Measurements from ENCODE around the gene PRAMEF2. TPM values are rescaled to one million over a fixed set of nuclear protein-coding genes. Genes with fewer than 3 reads are reported as not detected.
"Not testable (repeated sequence)": the region's sequence is repeated elsewhere in the genome, so short reads cannot be mapped to it uniquely, and the experiment has no call there.

PRAMEF2 gene
- total RNA-seq, 4 donors from 2014 or later = not detected

GRCh38 chr1:12851779-12852178, 5.1 kb upstream of the PRAMEF2 start:
- H3K9me3 ChIP-seq = peaks cover 0 to 12% (median 0%) of the 10 kb centered on the region in 4 donors
- H3K4me3 ChIP-seq = no peak overlapping the region
- no peaks in the 10 kb centered on the region for H3K4me1 ChIP-seq
- H3K36me3 ChIP-seq = no peaks in the 10 kb centered on the region
- no peak overlapping the region for H3K27ac ChIP-seq
- H3K27me3 ChIP-seq = no peaks in the 10 kb centered on the region
- 61 to 67% methylated on average over 4 of the region's 4 CpGs for whole genome bisulfite sequencing, 2 donors
- TF ChIP-seq CTCF (IDR thresholded peaks at IDR 0.05) = no peak
- TF ChIP-seq EP300 (IDR thresholded peaks at IDR 0.05) = no peak
- no peak for TF ChIP-seq POLR2A (IDR thresholded peaks at IDR 0.05)
- DNase-seq (ENCODE audit: low spot score in 2 of 2) = no peak

GRCh38 chr1:12863131-12863880, 6.4 kb downstream of the PRAMEF2 start:
- not testable (repeated sequence) for H3K9me3 ChIP-seq; H3K4me1 ChIP-seq; H3K4me3 ChIP-seq; H3K27ac ChIP-seq; H3K27me3 ChIP-seq; H3K36me3 ChIP-seq; DNase-seq (ENCODE audit: low spot score in 2 of 2)
- 94% methylated on average over 2 of the region's 7 CpGs; no CpG with 5 or more reads in 1 of the 2 donors for WGBS, 2 donors

- not testable (repeated sequence) for H3K27ac ChIP-seq; H3K4me3 ChIP-seq; DNase-seq (ENCODE audit: low spot score in 2 of 2); H3K36me3 ChIP-seq; H3K9me3 ChIP-seq; H3K4me1 ChIP-seq; H3K27me3 ChIP-seq
- 70 to 86% methylated on average over 3 to 4 of the region's 4 CpGs for WGBS, 2 donors
Observed at GRCh38 chr1:12878453-12878852, 21.6 kb downstream of the PRAMEF2 start.

- not testable (repeated sequence) for H3K4me1 ChIP-seq; H3K4me3 ChIP-seq; H3K9me3 ChIP-seq; H3K36me3 ChIP-seq; H3K27me3 ChIP-seq; H3K27ac ChIP-seq; DNase-seq (ENCODE audit: low spot score in 2 of 2)
- WGBS, 2 donors = 70 to 88% methylated on average over 3 of the region's 3 CpGs
Observed at GRCh38 chr1:12886101-12886500, 29.2 kb downstream of the PRAMEF2 start, which contains the start of gene PRAMEF4. Gene PRAMEF4 (minus strand): TSS chr1:12886201. CDS start chr1:12883394, 2,807 bp downstream.

GRCh38 chr1:12898170-12898569, 41.3 kb downstream of the PRAMEF2 start, which contains the start of gene PRAMEF10:
Gene PRAMEF10 (minus strand): TSS chr1:12898270. CDS start chr1:12895847, 2,423 bp downstream.
- H3K36me3 ChIP-seq; DNase-seq (ENCODE audit: low spot score in 2 of 2); H3K4me1 ChIP-seq; H3K27me3 ChIP-seq; H3K9me3 ChIP-seq; H3K4me3 ChIP-seq; H3K27ac ChIP-seq: not testable (repeated sequence)
- WGBS, 2 donors = no CpG with 5 or more reads among the region's 1 CpG

GRCh38 chr1:12899186-12899585, 42.3 kb downstream of the PRAMEF2 start:
- not testable (repeated sequence) for DNase-seq (ENCODE audit: low spot score in 2 of 2); H3K4me3 ChIP-seq; H3K9me3 ChIP-seq; H3K27me3 ChIP-seq; H3K36me3 ChIP-seq; H3K4me1 ChIP-seq; H3K27ac ChIP-seq

- H3K4me1 ChIP-seq; H3K27ac ChIP-seq; H3K36me3 ChIP-seq; H3K27me3 ChIP-seq; H3K9me3 ChIP-seq; DNase-seq (ENCODE audit: low spot score in 2 of 2); H3K4me3 ChIP-seq: not testable (repeated sequence)
- whole genome bisulfite sequencing, 2 donors = 84% methylated on average over 5 of the region's 5 CpGs; no CpG with 5 or more reads in 1 of the 2 donors
Observed at GRCh38 chr1:12903793-12904572, 47.1 kb downstream of the PRAMEF2 start.

Other genes starting within 250 kb of the PRAMEF2 start
- 100 to 1,000 TPM; 180 to 449 (median 358) TPM for gene DHRS3, start 238.9 kb upstream of the PRAMEF2 start, total RNA-seq
- gene AADACL4, start 213.0 kb upstream of the PRAMEF2 start, total RNA-seq = not detected
- gene AADACL3, start 141.0 kb upstream of the PRAMEF2 start, total RNA-seq = not detected
- not detected for gene CFAP107, start 110.9 kb upstream of the PRAMEF2 start, total RNA-seq
- gene PRAMEF12, start 83.3 kb upstream of the PRAMEF2 start, total RNA-seq = not detected
- gene PRAMEF1, start 65.7 kb upstream of the PRAMEF2 start, total RNA-seq = not detected
- gene PRAMEF11, start 25.7 kb upstream of the PRAMEF2 start, total RNA-seq = not detected
- gene HNRNPCL1, start 8.4 kb upstream of the PRAMEF2 start, total RNA-seq = not detected
- not detected for gene PRAMEF4, start 29.1 kb downstream of the PRAMEF2 start, total RNA-seq
- gene PRAMEF10, start 41.2 kb downstream of the PRAMEF2 start, total RNA-seq = not detected
- gene PRAMEF7, start 59.5 kb downstream of the PRAMEF2 start, total RNA-seq = not detected
- not detected for gene PRAMEF6, start 90.5 kb downstream of the PRAMEF2 start, total RNA-seq
- not detected for gene PRAMEF27, start 199.5 kb downstream of the PRAMEF2 start, total RNA-seq
- not detected for gene HNRNPCL3, start 203.7 kb downstream of the PRAMEF2 start, total RNA-seq
- not detected for gene PRAMEF25, start 213.7 kb downstream of the PRAMEF2 start, total RNA-seq